G401 (cell line): ENCODE data around the gene RNF224. TPM values are rescaled to one million over a fixed set of nuclear protein-coding genes. Genes with fewer than 3 reads are reported as not detected.

ENCODE experiments used
- DNase-seq: peaks from one replicate; pipeline ENCODE4 v3.0.0-alpha.2; 2015; ENCODE audit warnings: low spot score
- in situ Hi-C: cut with HindIII; loops from 2 replicates; pipeline ENCODE4 v1.10.0; 2016; ENCODE audit warnings: low sequenced_read_pairs, mixed read lengths
- total RNA-seq: library from RNA; depleted of rRNA; stranded (reverse); fragments of >200 nt; shearing (Covaris generic); gene quantifications from 2 replicates; pipeline ENCODE4 v1.2.3, GENCODE V29; 2014

RNF224 gene
- total RNA-seq, 1 experiment from 2014 or later: not detected

DNA sequence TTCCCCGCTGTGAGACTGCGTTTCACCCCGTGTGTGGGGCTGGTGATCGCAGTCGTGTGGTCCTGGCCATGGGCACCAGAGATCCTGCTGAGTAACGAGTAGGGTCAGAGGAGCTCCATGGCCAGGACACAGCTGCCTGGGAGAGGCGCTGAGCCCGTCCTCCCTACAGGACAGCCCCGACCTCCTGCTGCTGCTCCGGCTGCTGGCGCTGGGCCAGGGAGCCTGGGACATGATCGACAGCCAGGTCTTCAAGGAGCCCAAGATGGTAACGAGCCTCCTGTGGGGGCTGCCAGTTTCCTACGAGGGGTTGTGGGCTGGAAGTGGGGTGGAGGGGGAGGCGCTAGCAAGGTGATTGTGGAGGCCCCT lies 38.8 kb downstream of the RNF224 start:
- no peak for DNase-seq
- in situ Hi-C loops: no loop called here

DNA sequence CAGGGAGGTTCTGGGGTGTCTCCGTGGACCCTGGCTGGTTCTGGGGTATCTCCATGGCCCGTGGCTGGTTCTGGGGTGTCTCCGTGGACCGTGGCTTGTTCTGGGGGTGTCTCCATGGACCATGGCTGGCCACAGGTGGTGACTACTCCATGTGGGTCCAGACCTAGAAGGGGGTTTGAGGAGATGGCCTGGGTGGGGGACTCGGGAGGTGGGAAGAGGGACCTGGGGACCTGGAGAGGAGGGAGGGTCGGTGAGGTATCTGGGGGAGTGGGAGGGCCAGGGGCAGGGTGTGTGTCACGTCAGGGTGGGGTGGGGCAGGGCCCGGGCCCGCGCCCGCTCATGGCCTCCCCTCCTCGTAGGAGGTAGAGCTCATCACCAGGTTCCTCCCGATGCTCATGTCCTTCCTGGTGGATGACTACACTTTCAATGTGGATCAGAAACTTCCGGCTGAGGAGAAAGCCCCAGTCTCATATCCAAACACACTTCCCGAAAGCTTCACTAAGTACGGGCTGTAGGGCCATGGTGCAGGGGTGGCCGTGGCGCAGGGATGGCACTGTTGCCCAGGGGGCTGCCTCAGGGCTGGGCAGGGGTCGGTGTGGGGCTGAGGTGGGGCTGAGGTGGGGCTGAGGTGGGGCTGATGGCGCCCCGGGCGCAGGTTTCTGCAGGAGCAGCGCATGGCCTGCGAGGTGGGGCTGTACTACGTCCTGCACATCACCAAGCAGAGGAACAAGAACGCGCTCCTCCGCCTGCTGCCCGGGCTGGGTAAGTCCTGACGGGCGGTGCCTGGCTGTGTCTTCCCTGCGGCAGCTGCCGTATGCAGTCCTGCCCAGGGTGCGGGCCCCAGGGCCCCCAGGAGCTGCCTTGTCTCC lies 39.5 kb downstream of the RNF224 start:
- in situ Hi-C loops: no loop called here
- DNase-seq: no peak

DNA sequence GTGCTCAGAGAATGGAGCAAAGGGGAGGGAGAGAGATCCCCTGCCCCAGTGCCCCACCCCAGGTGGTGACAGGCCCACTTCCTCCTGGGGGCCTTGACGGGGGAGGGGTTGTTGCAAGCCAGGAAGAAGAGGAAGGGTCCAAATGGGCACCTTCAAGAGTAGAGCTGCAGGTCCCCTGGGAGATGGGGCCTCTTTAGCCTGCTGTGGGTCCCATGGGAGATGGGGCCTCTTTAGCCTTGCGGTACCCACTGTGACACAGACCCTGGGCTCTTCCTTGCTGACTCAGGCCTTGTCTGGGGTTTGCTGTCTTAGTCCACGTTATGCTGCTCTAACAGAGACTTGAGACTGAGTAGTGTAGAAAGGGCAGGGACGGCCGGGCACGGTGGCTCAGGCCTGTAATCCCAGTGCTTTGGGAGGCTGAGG lies 40.6 kb downstream of the RNF224 start:
- in situ Hi-C loops: no loop called here

DNA sequence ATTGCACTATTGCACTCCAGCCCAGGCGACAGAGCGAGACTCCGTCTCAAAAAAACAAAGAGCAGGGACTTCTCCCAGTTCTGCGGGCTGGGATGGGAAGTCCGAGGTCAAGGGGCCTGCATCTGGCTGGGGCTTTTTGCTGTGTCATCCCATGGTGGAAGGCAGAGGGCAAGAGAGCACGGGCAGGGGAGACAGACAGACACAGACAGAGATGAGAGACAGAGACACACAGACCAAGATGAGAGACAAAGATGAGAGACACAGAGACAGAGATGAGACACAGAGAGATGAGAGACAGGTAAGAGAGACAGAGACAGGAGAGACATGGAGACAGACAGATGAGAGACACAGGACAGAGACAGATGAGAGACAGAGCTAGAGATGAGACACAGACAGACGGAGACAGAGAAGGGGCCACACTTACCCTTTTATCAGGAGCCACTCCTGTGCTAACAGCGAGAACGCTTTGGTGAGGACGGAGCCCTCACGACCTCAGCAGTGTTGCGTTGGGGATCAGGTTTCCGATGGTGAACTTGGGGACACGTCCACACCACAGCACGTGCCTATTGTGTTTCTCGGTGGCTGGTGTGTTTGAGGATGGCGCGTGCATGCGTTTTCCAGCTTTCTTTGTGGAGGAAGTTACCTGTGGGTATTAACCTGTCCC lies 41.4 kb downstream of the RNF224 start:
- DNase-seq: no peak
- in situ Hi-C loops: no loop called here

More for the DNA sequence above, 40.6 kb downstream of the RNF224 start:
- DNase-seq: no peak

DNA sequence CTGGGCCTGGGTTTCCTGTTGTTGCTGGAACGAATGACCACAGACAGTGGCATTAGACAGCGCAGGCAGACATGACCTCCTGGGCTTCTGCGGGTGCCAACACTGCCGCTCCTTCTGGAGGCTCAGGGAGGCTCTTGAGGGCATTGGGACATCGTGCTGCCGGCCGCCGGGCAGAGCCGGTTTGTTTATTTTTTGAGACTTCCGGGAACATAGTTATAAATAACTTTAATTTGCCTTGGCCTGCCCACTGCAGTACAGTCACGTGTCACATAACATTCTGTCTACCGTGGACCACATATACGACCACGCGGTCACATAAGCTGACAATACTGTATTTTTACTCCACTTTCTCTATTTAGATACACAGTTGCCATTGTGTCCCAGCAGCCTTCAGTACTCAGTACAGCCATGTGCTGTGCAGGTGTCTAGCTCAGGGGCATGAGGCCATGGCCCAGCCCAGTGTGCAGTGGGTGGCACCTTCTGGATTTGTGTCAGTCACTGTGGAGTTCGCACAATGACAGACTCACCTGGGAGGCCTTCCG lies 42.0 kb downstream of the RNF224 start:
- in situ Hi-C loops: no loop called here
- no peak for DNase-seq

DNA sequence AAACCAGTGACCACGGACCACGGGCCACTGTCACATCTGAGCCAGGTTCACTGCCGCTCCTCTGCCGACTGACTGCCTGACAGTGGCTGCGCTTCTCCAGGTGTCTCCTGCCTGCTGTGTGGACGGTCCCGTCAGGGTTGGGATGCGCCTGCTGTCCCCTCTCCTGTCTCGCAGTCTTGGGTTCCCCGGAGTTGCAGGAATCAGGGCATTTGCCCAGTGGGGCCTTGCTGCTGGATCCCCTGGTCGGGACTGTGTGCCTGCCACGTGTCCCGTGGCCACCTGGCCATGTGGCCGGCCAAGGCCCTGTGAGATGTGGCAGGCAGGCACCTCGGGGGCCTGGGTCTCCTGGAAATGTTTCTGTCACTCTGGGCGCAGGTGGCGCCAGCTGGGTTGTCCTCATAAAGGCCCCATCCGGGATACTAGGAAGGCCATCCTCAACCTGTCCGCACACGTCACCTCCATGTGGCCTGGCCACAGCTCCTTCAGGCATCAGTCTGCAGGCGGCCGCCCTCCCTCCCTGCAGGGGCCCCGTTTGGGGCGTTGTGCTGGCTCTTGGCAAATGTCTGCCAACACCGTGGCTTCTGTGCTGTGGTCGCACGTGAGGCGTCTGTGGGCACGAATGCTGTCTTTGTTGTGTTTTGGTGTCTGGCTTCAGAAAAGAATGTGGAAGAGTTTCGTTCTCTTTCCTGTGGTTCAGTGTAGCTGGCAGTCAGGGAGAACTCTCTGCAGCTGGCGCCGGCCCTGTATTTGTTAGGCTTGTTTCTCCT lies 43.8 kb downstream of the RNF224 start:
- no peak for DNase-seq
- in situ Hi-C loops: no loop called here

DNA sequence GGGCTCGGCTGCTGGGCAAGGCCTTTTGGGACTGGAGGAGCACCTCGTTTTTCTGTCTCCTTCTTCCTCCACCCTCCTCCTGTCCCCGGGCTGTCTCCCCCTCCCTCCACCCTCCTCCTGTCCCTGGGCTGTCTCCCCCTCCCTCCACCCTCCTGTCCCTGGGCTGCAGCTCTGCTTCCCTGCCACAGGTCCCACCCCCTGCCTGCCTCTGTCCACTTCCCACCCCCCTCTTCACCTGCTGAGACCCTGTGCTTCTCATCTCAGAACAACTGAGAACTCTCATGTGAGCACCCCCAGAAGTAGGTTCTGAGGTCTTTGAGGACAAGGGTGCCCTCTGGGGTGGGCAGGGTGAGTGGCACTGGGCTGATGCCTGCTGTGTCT lies 44.4 kb downstream of the RNF224 start:
- DNase-seq: no peak
- in situ Hi-C loops: no loop called here

DNA sequence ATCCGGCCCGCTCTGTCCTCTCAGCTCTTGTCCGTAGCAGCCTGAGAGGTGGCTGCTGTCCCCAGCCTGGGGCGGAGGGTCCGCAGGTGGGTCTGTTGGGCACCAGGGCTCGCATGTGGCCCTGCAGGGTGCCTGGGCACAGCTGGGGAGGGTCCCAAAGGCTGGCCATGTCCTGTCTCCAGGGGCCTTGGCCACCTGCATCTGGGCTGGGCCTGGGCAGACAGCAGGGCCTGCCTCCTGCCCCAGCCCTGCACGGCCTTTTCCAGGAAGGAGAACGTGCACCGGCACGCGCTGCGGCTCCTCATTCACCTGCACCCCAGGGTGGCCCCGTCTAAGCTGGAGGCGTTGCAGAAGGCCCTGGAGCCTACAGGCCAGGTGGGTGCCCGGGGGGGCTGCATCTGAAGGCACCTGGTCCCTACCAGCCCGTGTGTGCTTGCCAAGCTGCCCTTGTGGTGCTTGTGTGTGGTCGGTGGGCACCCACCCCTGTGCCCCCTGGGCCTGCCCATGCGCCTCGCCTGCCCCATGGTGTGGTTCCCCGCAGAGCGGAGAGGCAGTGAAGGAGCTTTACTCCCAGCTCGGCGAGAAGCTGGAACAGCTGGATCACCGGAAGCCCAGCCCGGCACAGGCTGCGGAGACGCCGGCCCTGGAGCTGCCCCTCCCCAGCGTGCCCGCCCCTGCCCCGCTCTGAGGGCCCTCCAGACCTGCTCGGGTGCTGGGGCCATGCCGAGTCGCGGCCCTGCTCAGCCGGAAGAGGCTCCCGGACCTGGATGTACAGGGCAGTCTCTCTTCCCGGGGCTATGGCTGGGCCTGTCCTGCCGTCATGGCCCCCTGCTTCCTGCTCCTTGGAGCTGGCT lies 45.2 kb downstream of the RNF224 start:
- in situ Hi-C loops: no loop called here
- DNase-seq: no peak

DNA sequence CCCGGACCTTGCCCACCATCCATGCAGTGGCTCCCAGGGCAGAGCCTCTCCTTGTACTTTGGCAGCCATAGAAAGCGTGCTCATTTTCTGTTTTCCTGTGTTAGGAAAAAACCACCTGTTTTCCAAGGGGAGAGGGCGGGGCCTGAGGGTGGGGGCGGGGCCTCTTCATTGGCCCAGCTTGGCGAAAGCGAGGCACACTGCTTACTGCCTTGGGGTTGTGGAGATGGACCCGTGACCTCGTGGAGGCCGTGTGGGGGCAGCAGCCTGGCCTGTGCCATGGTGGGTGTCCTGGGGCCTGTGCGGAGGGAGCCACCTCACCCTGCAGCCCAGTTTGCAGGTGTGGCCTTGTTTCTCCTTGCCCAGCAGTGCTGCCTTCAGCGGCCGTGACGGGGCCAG lies 45.8 kb downstream of the RNF224 start:
- DNase-seq: no peak
- in situ Hi-C loops: no loop called here

DNA sequence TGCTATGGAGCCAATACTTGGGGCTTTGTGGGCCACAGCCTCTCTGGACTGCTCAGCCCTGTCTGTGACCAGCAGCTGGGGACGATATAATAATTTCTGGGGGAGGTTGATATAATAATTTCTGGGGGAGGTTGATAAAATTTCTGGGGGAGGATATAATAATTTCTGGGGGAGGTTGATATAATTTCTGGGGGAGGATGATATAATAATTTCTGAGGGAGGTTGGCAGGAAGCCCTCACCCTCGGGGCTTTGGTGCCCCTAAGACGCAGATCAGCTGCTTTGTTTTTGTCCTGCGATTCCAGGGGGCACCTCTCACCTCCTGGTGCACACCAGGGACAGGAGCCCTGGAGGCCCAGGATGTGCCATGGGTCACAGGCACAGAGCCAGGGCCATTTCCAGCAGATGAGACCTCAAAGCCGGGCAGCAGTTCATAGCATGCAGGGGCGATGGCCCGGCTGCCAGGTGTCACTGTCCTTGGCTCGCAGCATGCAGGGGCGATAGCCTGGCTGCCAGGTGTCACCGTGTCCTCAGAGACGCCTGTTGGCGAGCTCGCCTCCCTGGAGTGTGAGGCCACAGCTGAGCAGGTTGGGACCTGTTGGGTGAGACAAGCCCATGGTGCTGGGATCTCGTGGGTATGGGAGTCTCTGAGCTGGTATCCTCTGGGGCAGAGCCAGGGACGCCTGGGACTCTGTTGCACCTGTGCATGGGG lies 46.5 kb downstream of the RNF224 start:
- in situ Hi-C loops: no loop called here
- DNase-seq: no peak

DNA sequence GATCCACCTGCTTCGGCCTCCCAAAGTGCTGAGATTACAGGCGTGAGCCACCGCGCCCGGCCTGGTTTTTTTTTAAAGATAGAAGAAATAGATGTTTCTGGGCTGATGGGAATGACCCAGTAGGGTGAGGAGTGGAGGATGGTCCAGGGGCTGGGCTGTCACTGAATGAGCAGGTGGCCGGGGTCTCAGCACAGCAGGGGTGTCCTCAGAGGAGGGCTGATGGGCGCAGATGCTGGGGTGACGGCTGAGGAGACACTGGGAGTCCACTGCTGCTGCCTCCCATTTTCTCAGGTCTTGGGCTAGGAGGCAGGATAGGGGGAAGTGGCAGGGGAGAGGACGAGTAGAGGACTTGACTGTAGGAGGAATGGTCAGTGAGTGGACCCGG lies 47.9 kb downstream of the RNF224 start:
- in situ Hi-C loops: no loop called here
- DNase-seq: no peak

DNA sequence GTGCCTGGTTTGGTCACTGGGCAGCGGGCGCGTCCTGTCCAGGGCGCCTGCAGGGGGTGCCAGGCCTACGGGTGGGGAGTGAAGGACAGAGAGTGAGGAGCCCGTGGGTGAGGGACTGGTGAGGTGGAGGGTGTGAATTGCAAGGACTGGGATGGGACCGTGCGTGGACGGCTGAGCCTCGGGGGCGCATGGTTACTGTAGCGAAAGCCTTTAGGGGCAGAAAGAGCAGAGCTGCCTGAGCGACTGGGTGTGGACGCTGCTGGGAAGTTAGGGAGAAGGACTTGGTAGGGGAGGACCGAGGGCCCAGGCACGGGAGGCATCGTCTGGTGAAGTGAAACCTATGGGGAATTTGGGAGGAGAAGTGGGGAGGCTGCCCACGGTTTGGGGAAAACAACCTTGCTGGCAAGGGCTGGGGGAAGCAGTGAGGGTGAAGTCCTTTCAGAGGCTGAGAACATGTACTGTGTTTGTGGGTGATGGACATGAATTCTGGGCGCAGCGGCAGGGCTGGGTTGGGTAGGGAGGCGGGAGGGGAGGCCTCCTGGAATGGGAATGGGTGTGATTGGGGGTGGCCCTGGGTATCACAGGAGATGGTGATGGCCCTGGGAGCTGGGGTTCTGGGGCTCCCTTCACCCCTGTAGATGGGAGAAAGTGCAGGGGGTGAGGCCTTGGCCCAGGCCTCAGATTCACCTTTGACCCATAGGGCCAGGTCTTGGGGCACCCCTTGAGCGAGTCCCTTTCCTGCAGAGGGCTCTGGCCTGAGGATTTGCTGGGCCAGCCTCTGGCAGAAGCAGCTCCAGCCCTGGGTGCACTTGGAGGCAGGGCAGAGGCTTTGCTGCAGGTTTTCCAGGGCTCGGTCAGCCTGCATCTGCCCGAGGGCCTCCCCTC lies 48.5 kb downstream of the RNF224 start:
- no peak for DNase-seq
- in situ Hi-C loops: no loop called here

DNA sequence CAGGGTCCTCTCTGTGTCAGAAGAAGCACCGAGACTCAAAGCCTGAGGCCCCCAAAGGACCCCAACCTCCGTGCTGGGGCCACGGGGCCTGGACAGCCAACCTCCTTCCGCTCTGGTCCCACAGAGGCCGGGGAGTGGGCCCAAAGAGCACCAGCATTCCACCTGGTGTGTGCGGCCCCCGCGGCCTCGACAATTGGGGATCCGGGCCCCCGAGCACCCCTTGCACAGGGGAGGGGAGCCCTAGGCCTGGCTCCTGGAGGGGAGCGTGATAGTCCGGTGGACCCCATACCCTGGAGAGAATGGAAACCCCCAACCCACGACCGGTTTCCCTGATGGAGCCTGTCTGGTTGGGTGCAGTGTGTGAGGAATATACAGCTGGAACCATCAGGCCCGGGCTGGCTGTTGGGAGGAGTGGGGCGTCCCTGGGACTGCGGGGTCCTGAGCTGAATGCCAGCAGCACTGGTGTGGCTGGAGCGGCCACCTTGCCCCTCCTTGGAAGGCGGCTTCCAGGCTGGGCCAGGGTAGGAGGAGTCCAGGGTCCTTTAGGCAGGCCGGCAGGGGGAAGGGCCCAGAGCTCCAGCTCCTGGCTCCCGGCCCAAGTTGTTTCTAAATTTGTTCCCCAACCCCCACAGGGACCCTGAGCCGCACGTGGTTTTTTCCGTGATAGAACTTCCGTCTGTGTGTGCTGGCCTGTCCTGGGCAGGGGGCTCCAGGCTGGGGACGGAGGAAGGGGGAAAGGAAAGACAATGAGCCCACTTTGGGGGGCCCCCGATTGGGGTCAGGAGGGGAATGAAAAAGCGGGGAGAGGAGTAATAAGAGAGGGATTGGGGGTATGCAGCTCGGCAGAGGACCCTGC lies 49.4 kb downstream of the RNF224 start:
- peak; percentile 23 for DNase-seq
- in situ Hi-C loops: no loop called here

DNA sequence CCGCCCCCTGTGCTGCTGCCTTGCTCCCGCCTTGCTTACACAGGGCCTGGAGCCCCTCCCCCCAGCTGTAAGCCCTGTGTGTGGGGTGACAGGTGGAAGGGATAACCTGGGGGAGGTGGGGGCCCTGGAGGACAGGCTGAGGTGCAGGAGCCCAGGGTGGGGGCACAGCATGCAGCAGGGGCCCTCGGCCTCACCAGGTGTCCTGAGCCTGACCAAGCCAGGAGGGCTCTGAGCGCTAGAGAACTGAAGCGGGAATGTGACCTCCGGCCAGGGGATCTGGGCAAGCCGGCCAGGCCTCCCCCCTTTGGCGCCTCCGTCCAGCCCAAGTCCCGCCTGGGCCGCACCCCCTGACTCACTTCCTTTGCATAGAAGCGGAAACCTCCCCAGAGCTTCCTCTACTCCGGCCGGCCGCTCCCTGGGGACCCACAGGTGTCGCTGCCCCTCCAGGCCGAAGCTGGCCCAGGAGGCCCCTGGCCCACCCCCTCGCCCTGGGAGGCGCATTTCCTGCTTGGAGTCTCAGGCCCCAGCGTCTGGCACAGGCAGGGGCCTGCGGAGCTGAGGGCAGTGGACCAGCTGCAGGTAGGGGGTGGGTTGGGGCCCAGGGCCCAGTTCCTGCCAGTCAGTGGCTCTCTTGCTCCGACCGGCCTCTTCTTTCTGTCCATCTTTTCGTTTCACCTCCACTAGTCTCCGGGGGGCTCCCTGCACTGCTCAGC lies 50.2 kb downstream of the RNF224 start, which contains the start of gene TOR4A:
TSS of gene TOR4A (plus strand) at position 398 of the 713 bp plus-strand sequence. CDS start 964 bp downstream, outside the sequence.
- in situ Hi-C loops: no loop called here
- DNase-seq: peak; percentile 30

DNA sequence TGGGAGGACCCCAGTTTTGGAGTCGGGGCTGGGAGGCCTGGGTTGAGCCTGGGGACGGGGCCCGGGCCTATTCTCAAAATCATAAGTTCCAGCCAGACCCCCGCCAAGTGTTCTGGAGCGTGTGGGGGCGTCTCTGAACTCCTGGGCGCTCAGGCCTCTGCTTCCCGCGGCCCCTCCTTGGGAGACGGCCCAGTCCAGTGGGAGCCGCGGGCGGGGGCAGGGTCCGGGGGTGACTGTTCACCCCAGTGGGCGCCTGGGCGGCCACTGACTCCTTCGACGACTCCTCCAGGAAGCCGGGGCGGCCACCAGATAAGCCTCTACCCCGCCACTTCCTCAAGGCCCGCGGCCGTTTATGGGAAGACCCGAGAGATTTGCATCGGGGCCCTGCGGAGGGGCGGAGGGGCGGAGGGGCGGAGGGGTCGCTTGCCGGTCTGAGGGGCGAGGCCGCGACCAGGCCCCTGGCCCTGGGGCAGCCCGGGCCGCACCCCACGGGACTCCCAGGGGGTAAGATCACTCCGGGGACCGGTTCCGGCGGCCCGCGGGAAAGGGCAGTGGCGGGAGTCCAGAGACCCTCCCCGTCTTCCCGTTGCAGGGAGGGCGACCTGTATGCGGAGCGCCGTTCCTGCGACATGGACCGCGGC lies 50.9 kb downstream of the RNF224 start:
- in situ Hi-C loops: no loop called here
- DNase-seq: no peak
